ENCODE results near the gene PPP4R3C.
"Not testable (repeated sequence)": the region's sequence is repeated elsewhere in the genome, so short reads cannot be mapped to it uniquely, and the experiment has no call there.

Gene PPP4R3C

GRCh38 chrX:27463187-27463586, at the start of gene PPP4R3C:
TSS of gene PPP4R3C (minus strand) at chrX:27463341. CDS start at chrX:27463296, 45 bp downstream.
- no peak for DNase-seq

- DNase-seq = no peak
Observed at GRCh38 chrX:27491397-27491796, 28.3 kb upstream of the PPP4R3C start.

- DNase-seq = no peak
Observed at GRCh38 chrX:27466051-27466450, 2.9 kb upstream of the PPP4R3C start.

GRCh38 chrX:27465036-27465435, 1.9 kb upstream of the PPP4R3C start:
- no peak for DNase-seq

- DNase-seq = not testable (repeated sequence)
Observed at GRCh38 chrX:27459129-27459528, 4.0 kb downstream of the PPP4R3C start.

GRCh38 chrX:27458544-27458943, 4.6 kb downstream of the PPP4R3C start:
- DNase-seq = not testable (repeated sequence)

GRCh38 chrX:27451324-27451723, 11.8 kb downstream of the PPP4R3C start:
- no peak for DNase-seq

- DNase-seq = no peak
Observed at GRCh38 chrX:27446423-27446822, 16.7 kb downstream of the PPP4R3C start.

- no peak for DNase-seq
Observed at GRCh38 chrX:27445438-27445837, 17.7 kb downstream of the PPP4R3C start.

GRCh38 chrX:27444093-27444908, 18.8 kb downstream of the PPP4R3C start:
- DNase-seq = no peak

- not testable (repeated sequence) for DNase-seq
Observed at GRCh38 chrX:27442392-27442791, 20.7 kb downstream of the PPP4R3C start.

- DNase-seq = no peak
Observed at GRCh38 chrX:27439771-27440170, 23.4 kb downstream of the PPP4R3C start.

- DNase-seq = no peak
Observed at GRCh38 chrX:27438937-27439336, 24.2 kb downstream of the PPP4R3C start.

- DNase-seq = no peak
Observed at GRCh38 chrX:27435031-27435430, 28.1 kb downstream of the PPP4R3C start.

All from stimulated activated CD4-positive, alpha-beta T cell treated with anti-CD3 and anti-CD28 coated beads, Interleukin-2, amount 100 ng/mL, for 48 hours (primary cell).